Caco-2 (cell line): ENCODE data around the gene NKAIN2. TPM values are rescaled to one million over a fixed set of nuclear protein-coding genes. Genes with fewer than 3 reads are reported as not detected.

Experiments used
- BruUV-seq: library from RNA; stranded (reverse); fragments of 400-500 nt; replicated peaks from 2 replicates; lab custom pipeline; 2021; lab: Mats Ljungman, UMichigan
- CTCF ChIA-PET: fragments of 300-600 bp; sonication (Branson Sonifier 250); formaldehyde crosslinking; loops from one replicate; lab custom pipeline; 2022; ENCODE audit warnings: antibody characterized with exemption; lab: Charles Lee
- POLR2A ChIA-PET: fragments of 300-600 bp; sonication (Branson Sonifier 250); formaldehyde crosslinking; loops from one replicate; lab custom pipeline; 2022; ENCODE audit warnings: antibody characterized with exemption; lab: Charles Lee
- DNase-seq, 2 experiments: peaks; one replicate each; pipeline versions ENCODE4 v3.0.0 to v3.0.0-alpha.2; 2020 to 2022
- H3K27me3 ChIP-seq: replicated peaks from 2 replicates; pipeline ENCODE4 v1.6.0; 2011; ENCODE audit warnings: low read length; ENCODE audit not compliant: control insufficient read depth, insufficient read depth
- H3K36me3 ChIP-seq: 2 replicates; pipeline ENCODE4 v1.5.1; 2011; ENCODE audit warnings: low read length; ENCODE audit not compliant: control insufficient read depth, insufficient read depth
- H3K4me1 ChIP-seq: fragments of 250-450 bp; sonication (Bioruptor Pico); 2 replicates; pipeline ENCODE4 v1.5.1; 2020; ENCODE audit warnings: mild to moderate bottlenecking
- H3K4me3 ChIP-seq: 2 replicates; pipeline ENCODE4 v1.5.1; 2011; ENCODE audit warnings: low read depth, mild to moderate bottlenecking, control low read depth, low read length
- H3K9me3 ChIP-seq: fragments of 250-450 bp; sonication (Bioruptor Pico); 2 replicates; pipeline ENCODE4 v1.5.1; 2020; ENCODE audit warnings: mild to moderate bottlenecking, moderate library complexity
- H3K27ac Mint-ChIP-seq: one replicate; pipeline ENCODE4 v1.8.0; 2022; ENCODE audit warnings: mixed read lengths; ENCODE audit not compliant: unreplicated experiment
- H3K27me3 Mint-ChIP-seq: one replicate; pipeline ENCODE4 v1.8.0; 2022; ENCODE audit warnings: mixed read lengths; ENCODE audit not compliant: insufficient read depth, unreplicated experiment
- H3K36me3 Mint-ChIP-seq: one replicate; pipeline ENCODE4 v1.8.0; 2022; ENCODE audit warnings: mild to moderate bottlenecking, mixed read lengths; ENCODE audit not compliant: insufficient read depth, unreplicated experiment
- H3K4me1 Mint-ChIP-seq: one replicate; pipeline ENCODE4 v1.8.0; 2022; ENCODE audit warnings: low read depth, mixed read lengths; ENCODE audit not compliant: unreplicated experiment
- H3K4me3 Mint-ChIP-seq: one replicate; pipeline ENCODE4 v1.8.0; 2022; ENCODE audit warnings: mild to moderate bottlenecking, moderate library complexity, mixed read lengths; ENCODE audit not compliant: unreplicated experiment
- H3K9me3 Mint-ChIP-seq: one replicate; pipeline ENCODE4 v1.8.0; 2022; ENCODE audit warnings: mixed read lengths; ENCODE audit not compliant: unreplicated experiment
- intact Hi-C: fragments of 100-400 bp; cut with micrococcal nuclease; formaldehyde crosslinking; loops from one replicate; pipeline ENCODE4 v1.10.0; 2022; ENCODE audit not compliant: unreplicated experiment
- total RNA-seq: library from RNA; stranded (reverse); gene quantifications from 2 replicates; pipeline ENCODE4 v1.2.3, GENCODE V29; 2022
- TF ChIP-seq, protein P1 (sequence below), 2 experiments: fragments of 200-600 bp in 1 of 2; IDR thresholded peaks; 1 replicate in 1 of 2; 2 replicates in 1 of 2; pipeline versions ENCODE4 v1.5.1 to v1.8.0; 2011 to 2022; ENCODE audit warnings: antibody characterized with exemption in 1 of 2, control low read depth in 1 of 2, inconsistent platforms in 1 of 2, low read depth in 1 of 2, low read length in 1 of 2, mild to moderate bottlenecking in 1 of 2, moderate library complexity in 1 of 2; ENCODE audit not compliant: insufficient read depth in 1 of 2, severe bottlenecking in 1 of 2, unreplicated experiment in 1 of 2

Gene NKAIN2
- total RNA-seq, 1 experiment from 2014 or later = not detected

DNA sequence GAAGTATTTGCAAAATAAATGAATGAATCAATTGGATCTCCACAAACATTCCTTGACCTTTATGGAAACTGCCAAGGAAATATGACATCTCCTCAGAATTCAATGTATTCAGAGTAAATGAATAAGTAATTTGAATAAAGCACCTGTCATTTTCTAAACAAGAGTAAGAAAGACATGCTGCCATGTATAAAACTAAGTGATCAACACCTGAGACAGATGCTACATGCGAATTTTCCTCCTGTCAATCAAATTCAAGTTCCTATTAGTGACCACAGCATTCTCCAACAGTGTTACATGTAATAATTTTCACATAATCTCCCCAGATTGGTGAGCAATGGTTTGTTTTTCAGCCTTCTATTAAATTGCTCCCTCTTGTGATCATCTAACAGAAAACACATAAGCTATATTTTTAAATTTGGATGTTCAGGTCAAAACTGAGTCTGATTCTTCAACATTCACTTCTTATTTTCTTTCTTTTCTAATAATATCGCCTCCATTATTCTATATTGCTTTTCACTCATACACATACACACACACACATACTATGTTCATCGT is 995.4 kb downstream of the NKAIN2 start:
- intact Hi-C loops = no loop called here
- POLR2A ChIA-PET = no interaction called here
- TF ChIP-seq, protein P1, sequence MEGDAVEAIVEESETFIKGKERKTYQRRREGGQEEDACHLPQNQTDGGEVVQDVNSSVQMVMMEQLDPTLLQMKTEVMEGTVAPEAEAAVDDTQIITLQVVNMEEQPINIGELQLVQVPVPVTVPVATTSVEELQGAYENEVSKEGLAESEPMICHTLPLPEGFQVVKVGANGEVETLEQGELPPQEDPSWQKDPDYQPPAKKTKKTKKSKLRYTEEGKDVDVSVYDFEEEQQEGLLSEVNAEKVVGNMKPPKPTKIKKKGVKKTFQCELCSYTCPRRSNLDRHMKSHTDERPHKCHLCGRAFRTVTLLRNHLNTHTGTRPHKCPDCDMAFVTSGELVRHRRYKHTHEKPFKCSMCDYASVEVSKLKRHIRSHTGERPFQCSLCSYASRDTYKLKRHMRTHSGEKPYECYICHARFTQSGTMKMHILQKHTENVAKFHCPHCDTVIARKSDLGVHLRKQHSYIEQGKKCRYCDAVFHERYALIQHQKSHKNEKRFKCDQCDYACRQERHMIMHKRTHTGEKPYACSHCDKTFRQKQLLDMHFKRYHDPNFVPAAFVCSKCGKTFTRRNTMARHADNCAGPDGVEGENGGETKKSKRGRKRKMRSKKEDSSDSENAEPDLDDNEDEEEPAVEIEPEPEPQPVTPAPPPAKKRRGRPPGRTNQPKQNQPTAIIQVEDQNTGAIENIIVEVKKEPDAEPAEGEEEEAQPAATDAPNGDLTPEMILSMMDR (IDR thresholded peaks at IDR 0.05; ENCODE audit: insufficient read depth in 1 of 2, low read depth in 1 of 2, low read length in 1 of 2, severe bottlenecking in 1 of 2, unreplicated experiment in 1 of 2) = no peak
- H3K4me1 ChIP-seq = no peaks in the 10 kb centered on the region
- Mint-ChIP-seq H3K27ac (no peak overlapping the region), H3K36me3 (no peaks in the 10 kb centered on the region), H3K27me3 (peaks cover 14% of the 10 kb centered on the region), H3K9me3 (no peaks in the 10 kb centered on the region), H3K4me1 (no peaks in the 10 kb centered on the region), H3K4me3 (no peak overlapping the region)
- no peaks in the 10 kb centered on the region for H3K27me3 ChIP-seq
- H3K4me3 ChIP-seq = no peak overlapping the region
- H3K9me3 ChIP-seq = no peaks in the 10 kb centered on the region
- no TSS peak for BruUV-seq
- CTCF ChIA-PET = interaction anchor here (1.1 kb wide), 1 partner anchor 465 kb away, joined by 6 read pairs; no protein-coding TSS in a partner anchor
- no peaks in the 10 kb centered on the region for H3K36me3 ChIP-seq
- no peak for DNase-seq

DNA sequence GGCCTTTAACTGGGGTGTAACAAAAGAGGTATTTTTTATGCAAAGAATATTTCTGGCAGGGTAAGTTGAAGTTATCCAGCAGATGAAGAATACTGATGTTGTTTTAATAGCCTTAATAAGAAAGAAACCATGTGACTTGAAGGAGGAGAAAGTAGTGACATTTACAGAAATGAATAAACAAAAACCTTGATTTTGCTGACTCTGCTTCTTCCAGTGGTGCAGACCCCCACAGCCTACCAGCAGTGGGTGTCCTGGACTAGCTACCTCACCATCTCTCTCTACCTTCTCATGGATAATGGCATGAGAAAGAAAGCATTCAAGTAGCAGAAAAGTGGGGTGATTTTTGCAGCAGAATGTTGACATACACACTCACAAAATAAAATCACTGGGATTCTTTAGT is 996.0 kb downstream of the NKAIN2 start:
- Mint-ChIP-seq H3K4me1 (no peaks in the 10 kb centered on the region), H3K36me3 (no peaks in the 10 kb centered on the region), H3K9me3 (no peaks in the 10 kb centered on the region), H3K4me3 (no peak overlapping the region), H3K27me3 (peaks cover 14% of the 10 kb centered on the region), H3K27ac (no peak overlapping the region)
- Histone ChIP-seq H3K27me3 (no peaks in the 10 kb centered on the region), H3K4me3 (no peak overlapping the region), H3K36me3 (no peaks in the 10 kb centered on the region), H3K4me1 (no peaks in the 10 kb centered on the region), H3K9me3 (no peaks in the 10 kb centered on the region)
- no peak for DNase-seq
- no TSS peak for BruUV-seq
- CTCF ChIA-PET = interaction anchor here (1.1 kb wide), 1 partner anchor 465 kb away, joined by 6 read pairs; no protein-coding TSS in a partner anchor
- intact Hi-C loops = no loop called here
- POLR2A ChIA-PET = no interaction called here
- TF ChIP-seq, protein P1 (IDR thresholded peaks at IDR 0.05; ENCODE audit: insufficient read depth in 1 of 2, low read depth in 1 of 2, low read length in 1 of 2, severe bottlenecking in 1 of 2, unreplicated experiment in 1 of 2) = no peak

DNA sequence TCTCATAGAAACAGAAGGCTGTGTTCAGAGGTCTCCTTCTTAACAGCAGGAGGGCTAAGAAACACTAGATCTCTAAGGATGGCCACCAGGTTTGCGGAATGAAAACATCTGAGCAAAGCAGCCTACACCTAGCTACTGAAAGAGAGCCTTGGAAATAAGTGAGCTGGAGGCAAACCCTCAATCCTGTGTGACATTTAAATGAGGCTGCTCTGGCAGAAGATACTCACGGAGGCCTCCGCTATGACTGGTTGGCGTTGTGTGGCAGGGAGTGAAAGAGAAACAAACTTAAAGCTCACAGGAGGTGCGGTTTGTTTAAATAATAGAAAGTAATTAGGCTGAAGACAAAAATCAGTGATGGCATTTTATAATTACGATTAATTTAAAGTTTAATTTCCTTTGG is 996.6 kb downstream of the NKAIN2 start:
- H3K36me3 ChIP-seq = no peaks in the 10 kb centered on the region
- Mint-ChIP-seq H3K4me1 (no peaks in the 10 kb centered on the region), H3K36me3 (no peaks in the 10 kb centered on the region), H3K27ac (no peak overlapping the region), H3K27me3 (peaks cover 14% of the 10 kb centered on the region), H3K9me3 (no peaks in the 10 kb centered on the region), H3K4me3 (no peak overlapping the region)
- H3K4me3 ChIP-seq = no peak overlapping the region
- no peaks in the 10 kb centered on the region for H3K4me1 ChIP-seq
- DNase-seq = no peak
- H3K9me3 ChIP-seq = no peaks in the 10 kb centered on the region
- TF ChIP-seq, protein P1 (IDR thresholded peaks at IDR 0.05; ENCODE audit: insufficient read depth in 1 of 2, low read depth in 1 of 2, low read length in 1 of 2, severe bottlenecking in 1 of 2, unreplicated experiment in 1 of 2) = no peak
- no peaks in the 10 kb centered on the region for H3K27me3 ChIP-seq
- ChIA-PET POLR2A (no interaction called here), CTCF (no interaction called here)
- intact Hi-C loops = no loop called here
- no TSS peak for BruUV-seq
